GM21367 (cell line): ENCODE data around the gene EPB41L4A.
"Not testable (repeated sequence)": the region's sequence is repeated elsewhere in the genome, so short reads cannot be mapped to it uniquely, and the experiment has no call there.

Source experiments
- ATAC-seq: cut with Tn5 transposase; IDR thresholded peaks from one replicate; pipeline ENCODE4 v1.9.1; 2021; ENCODE audit not compliant: unreplicated experiment

EPB41L4A gene

GRCh38 chr5:112217843-112218579 lies 201.1 kb downstream of the EPB41L4A start:
- no peak for ATAC-seq

DNA sequence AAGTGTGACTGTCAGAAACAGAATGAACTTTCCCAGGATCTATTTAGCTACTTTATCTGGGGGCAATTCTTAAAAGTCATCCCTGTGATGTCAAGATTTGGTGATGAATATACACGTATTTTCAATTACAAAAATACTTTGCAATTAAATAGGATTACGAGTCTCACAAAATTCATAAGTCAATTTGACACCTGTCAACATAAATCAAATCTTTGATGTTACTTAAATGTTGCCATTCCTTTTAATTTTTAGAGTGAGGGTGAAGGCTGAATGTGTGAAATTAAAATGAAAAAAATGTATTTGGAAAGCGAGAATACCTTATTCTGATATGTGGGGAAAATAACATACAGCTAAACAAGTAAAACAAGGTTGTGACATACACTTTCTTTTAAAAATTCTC lies 202.9 kb downstream of the EPB41L4A start:
- ATAC-seq: no peak

DNA sequence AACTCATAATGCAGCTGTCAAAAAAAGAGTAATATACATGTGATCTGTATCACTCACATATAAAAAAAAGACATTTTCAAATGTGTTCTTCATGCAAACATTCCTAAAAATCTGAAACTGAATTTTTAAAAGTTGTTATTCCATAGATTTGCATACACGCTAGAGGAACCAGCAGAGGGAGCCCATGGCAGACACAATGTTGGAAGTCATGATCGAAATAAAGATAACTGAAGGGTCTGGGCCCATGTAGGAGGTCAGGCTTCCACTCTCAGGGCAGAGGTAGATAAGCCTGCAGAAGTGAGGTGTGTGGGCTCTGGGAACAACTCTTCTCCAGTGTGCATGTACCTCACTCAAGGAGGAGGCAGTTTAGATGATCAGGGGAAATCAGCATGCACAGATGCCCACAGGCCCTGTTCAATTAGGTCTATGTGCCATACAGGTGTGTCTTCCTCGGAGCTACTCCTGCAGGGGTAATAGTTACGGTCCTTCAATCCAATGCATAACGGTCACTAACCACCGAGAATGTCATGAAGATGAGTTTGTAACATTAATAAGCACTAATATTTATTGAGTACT lies 208.6 kb downstream of the EPB41L4A start:
- no peak for ATAC-seq

DNA sequence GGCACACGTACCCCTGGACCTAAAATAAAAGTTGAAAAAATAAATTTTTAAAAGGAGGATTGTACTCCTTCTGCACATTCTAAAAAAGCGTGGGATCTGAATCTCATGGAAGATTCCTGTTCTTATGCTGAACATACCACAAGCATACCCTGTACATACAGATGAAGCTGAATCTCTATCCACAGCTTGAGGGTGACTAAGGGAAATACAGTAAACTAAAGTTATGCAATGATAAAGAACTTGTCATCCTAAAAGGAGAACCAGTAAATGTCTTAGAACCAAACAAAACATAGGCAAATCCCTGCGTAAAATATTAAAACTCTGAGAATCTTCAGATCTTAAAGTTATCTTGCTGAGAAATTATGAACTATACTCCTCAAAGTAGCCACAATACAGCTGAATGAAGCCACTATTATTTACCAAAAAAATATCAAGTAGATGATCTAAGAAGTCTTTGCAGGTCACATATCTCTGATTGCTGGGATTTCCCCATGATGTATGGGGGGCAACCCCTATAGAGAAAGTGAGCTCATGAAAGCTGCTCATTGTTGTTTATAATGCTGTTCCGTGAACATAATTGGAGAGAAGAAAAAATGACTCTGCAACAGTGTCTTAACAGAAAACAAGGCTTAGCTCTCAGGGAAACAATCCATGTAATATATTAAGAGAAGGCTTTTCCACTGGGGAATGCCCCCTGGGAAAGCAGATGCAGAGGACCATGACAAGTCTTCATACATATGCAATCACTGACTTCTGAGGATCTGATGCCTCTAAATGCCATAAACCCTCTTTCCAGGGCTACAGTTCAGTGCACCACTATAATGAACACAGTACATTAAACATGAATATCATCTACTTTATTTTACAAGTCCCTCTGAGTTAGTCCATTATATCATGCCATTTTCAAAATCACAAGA lies 210.1 kb downstream of the EPB41L4A start:
- no peak for ATAC-seq

- ATAC-seq: not testable (repeated sequence)
These were observed 210.9 kb downstream of the EPB41L4A start for GRCh38 chr5:112208195-112208594.

DNA sequence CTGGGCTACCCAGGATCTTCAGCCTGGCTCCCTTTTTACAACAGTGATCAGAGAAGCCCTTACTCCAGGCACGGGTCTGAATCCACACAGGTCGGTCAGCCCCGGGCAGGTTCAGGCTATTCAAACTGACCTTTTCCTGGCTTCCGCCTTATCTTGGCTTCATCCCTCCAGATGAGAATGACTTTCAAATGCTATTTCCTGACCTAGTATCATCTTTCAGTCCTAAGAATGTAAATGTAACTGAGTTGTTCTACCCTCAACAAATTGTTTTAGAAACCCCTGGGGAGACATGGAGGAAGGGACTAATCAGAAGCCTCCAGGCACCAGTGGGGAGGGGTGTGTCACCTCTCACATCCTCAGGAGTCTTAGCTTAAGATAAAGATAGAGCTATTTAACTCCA lies 213.2 kb downstream of the EPB41L4A start:
- ATAC-seq: no peak

- peak; percentile 48 for ATAC-seq
These were observed 215.8 kb downstream of the EPB41L4A start for GRCh38 chr5:112203229-112203628.

GRCh38 chr5:112202694-112203093 lies 216.4 kb downstream of the EPB41L4A start:
- no peak for ATAC-seq

DNA sequence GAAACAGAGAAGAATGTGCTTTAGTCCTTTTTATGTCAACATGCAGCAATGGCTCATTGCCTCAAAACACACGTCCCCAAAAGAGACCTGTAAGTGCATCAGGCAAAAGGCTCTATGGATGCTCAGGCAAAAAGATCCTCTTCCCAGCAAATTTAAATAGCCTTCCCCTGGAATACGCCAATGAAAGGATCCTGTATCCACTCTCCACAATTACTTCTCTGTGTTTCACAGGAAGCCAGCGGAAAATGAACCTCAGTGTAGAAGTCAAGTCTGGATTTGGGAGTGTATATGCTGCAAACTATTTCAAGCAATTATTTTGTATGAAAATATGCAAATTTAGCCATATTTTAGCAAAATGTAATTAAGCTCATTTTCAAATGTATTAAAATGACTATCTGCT lies 217.9 kb downstream of the EPB41L4A start:
- ATAC-seq: no peak

- no peak for ATAC-seq
These were observed 218.9 kb downstream of the EPB41L4A start for GRCh38 chr5:112200131-112200530.

DNA sequence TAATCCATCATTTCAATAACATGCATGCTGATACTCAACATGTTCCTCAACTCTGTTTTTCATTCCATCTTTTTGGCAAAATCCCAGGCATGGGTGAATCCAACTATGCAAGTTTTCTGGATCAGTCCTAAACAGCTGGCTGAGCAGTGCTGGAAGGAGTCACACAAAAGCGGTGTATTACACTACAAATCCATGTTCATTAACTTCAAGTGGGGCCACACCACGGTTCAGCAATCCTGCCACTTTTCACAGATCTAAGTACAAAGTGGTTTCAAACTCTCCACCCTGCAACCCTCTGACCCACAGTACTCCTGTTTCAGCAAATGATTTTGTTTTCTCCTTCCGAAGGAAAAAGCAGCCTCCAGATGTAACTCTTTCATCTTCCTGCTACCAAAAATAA lies 222.5 kb downstream of the EPB41L4A start:
- no peak for ATAC-seq

GRCh38 chr5:112195924-112196323 lies 223.2 kb downstream of the EPB41L4A start:
- ATAC-seq: no peak

- ATAC-seq: no peak
These were observed 226.2 kb downstream of the EPB41L4A start for GRCh38 chr5:112192866-112193265.

DNA sequence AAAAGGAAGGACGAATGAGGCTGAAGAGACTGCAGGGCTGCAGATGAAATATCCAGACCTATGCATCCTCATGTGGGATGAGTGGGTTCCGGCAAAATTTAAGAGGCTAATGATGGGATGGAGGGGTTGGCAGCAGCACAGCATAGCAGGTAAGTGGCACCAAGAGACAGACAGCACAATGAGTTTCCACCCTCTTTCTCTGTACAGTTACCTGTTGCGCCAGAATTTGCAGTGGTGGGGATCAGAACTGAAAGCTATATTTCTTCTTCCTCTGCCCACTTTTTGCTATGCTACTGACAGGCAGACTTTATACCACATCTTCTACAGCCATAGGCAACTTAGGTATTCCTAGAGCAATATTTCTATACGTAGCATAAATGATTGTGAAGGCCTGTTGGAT lies 227.0 kb downstream of the EPB41L4A start:
- ATAC-seq: no peak

- no peak for ATAC-seq
These were observed 229.7 kb downstream of the EPB41L4A start for GRCh38 chr5:112189391-112189790.

DNA sequence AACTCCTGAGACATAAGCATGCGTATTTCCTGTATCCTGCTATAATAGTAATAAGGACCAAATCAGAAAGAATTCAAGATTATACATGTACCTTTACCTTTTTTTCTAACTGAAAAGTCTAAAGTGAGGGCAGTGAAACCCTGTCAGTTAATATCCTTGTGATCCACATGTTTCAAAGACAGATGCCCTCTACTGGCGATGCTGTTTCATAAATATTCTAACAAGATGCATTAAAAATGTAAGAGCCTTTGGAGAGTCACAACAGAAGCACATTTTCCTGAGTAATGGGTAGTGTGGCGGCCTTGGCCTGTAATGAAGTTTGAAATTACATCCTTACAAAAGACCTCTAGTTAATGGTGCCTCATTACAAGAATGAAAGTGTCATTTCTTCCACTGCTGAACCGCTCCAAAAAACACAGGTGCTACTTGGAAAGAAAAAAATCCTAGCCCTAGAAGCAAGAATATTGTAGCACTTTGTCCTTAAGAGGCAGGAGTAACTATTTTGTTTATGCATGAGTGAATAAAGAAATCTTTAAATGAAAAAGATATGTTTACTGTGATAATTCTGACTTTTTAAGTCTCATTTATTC lies 232.6 kb downstream of the EPB41L4A start:
- ATAC-seq: no peak

DNA sequence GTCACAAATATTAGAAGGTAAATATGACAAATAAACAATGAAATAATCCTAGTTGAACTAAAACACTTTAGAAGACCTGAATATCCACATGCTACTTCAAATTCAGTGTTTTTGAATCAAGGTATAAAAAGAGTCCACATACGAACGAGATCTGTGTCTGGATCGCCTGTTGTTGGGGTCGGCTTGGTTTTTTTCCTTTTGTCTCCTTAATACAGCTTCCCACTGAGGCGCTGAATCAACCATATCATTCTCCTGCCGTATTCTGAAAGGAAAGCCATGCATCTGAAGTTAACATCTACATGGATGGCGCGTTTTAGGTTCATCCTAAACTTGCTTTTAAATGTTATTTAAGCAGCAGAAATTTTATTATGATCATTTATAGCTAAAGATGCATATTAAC lies 235.2 kb downstream of the EPB41L4A start:
- no peak for ATAC-seq

DNA sequence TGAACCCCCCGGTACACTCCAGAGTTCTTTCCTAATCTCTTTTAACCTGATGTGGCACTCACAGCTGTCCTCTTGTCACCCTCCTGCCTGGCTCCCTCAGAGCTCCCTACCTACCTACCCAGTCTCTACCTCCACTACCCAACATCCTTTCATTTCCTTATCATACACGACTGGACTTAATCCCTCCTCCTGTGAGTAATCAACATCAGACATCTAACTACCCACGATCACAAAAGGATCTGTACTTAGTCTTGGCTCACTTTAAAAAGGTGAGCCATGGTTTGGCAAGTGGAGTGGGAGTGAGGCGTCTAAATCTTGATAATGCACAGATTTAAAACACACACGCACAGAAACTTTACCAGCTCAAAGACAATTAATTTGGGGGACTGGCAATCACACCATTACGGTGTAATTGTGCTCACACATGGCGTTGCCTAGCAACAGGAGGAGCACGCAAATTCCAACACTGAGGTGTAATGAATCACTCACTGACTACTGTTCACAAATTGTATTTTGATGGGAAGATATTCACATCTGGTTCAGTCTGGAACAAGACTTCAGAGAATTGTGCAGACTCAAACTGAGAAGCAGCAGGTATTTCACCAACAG lies 235.9 kb downstream of the EPB41L4A start:
- ATAC-seq: no peak

DNA sequence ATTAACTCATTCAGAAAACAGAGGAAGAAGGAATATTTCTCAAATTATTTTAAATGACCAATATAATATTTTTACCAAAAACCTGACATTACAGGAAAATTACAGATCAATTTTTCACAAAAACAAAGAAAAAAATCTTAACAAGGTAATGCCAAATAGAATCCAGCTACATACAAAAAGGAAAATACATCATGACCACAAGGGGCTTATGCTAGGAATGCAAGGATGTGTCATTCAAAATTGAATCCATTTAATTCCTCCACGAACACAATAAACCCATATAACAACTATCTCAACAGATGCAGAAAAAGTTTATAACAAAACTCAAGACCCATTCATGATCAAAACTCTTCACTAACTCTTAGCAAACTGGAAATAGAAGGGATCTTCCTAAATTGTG lies 239.8 kb downstream of the EPB41L4A start:
- no peak for ATAC-seq

- peak; percentile 88 for ATAC-seq
These were observed 244.0 kb downstream of the EPB41L4A start for GRCh38 chr5:112174959-112175594.
